ENCODE measurements around the gene CNST.
A peak's percentile ranks its signal among the peaks of the same experiment; 100 is the strongest.
"Not testable (repeated sequence)": the region's sequence is repeated elsewhere in the genome, so short reads cannot be mapped to it uniquely, and the experiment has no call there.

Gene CNST

GRCh38 chr1:246583448-246584185 lies 17.4 kb downstream of the CNST start:
- DNase-seq = no peak

DNA sequence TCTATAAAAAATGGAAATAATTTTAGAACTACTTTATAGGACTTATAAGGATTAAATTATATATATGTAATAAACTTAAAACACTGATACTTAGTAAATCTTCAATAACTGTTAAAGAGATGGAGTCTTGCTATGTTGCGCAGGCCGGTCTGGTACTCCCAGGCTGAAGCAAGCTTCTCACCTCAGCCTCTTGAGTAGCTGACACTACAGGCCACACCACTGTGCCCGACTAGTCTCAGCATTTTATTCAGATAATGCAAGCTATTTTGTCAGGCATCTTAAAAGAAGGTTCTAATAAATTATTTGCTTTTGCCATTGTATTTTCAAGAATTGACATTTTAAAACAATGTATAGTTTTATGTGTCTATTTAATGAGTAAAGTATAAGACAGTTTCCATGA lies 20.8 kb downstream of the CNST start:
- no peak for DNase-seq

- no peak for DNase-seq
These were observed 21.4 kb downstream of the CNST start for GRCh38 chr1:246587606-246588005.

DNA sequence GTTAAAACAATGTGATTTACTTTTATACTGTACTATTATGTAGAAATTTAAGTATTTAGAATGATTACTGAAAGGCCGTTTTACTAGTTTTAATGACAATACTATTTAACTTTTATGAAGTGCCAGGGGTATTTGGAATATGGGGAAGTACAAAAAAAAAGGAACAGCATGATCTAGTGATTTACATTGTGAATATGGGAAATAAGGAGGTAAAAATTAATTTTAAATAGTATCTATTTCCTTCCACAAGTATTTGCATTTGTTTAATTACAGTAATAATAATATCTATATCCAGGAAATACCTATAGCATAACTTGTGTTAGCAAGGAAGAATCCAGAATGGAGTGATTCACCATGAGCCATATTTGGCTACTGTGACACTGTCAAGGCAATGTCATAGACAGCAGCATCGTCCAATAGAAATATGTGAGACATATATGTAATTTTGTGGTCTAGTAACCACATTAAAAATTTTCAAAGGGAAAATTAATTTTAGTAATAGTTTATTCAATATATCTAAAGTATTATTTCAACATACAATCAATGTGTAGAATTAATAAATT lies 22.0 kb downstream of the CNST start:
- DNase-seq = no peak

DNA sequence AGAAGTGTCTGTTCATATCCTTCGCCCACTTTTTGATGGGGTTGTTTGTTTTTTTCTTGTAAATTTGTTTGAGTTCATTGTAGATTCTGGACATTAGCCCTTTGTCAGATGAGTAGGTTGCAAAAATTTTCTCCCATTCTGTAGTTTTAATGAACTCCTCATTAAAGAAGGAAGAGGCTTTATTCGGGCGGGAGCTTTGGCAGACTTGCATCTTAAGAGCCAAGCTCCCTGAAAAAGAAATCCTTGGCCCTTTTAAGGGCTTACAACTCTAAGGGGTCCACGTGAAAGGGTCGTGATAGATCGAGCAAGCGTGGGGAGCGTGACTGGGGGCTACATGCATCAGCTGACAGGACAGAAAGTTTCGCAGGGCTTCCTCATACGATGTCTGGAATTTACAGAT lies 23.7 kb downstream of the CNST start:
- DNase-seq = not testable (repeated sequence)

GRCh38 chr1:246591047-246591446 lies 24.8 kb downstream of the CNST start:
- no peak for DNase-seq

GRCh38 chr1:246591504-246591903 lies 25.2 kb downstream of the CNST start:
- no peak for DNase-seq

DNA sequence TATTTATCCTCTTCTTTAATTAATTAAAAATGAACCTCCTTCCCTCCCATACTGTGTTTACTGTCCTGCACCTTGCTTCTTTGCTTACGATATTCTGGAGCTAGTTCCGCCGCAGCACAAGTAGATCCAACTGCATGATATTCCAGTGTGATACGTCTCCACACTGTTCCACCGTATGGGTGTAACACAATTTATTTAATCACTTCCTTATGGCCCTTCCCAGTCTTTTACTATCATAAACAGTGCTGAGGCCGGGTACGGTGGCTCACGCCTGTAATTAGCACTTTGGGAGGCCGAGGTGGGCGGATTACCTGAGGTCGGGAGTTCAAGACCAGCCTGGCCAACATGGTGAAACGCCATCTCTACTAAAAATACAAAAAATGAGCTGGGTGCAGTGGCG lies 25.7 kb downstream of the CNST start:
- DNase-seq = no peak

DNA sequence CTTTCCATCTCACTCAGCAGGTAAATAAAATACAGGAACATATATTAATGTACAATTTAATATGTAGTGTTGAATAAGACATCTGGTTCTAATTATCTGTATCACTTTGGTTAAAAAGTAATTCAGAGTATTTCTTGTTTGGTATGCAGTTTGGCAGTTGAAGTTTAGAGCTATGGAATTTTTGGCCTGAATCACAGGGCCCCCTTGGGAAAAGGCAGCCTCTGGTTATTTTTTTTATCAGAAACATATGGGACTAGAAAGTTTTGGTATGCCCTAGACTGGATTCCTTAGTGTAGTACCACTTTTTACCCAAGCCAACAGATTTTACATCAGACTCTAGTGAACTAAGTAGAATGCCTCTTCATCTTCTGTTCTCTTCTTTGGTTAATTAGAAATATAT lies 26.4 kb downstream of the CNST start:
- DNase-seq = no peak

DNA sequence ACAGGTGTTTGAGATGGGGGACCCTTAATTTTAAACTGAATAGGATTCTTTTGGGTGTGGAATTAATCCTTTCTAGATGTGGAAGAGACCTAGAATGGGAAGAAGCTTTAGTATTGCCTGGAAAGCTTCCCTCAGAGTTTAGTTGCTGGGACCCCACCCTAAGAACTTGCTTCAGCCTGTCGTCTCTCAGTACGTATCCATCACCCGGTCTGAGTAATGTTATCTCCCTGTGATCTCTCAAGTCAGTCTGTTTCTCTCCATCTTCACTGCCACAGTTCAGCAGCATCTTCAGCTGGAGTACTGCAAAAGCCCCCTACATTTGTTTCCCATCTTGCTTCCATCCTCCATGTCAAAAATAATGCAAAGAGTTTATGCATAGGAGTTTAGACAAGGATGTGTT lies 28.9 kb downstream of the CNST start:
- DNase-seq = no peak

DNA sequence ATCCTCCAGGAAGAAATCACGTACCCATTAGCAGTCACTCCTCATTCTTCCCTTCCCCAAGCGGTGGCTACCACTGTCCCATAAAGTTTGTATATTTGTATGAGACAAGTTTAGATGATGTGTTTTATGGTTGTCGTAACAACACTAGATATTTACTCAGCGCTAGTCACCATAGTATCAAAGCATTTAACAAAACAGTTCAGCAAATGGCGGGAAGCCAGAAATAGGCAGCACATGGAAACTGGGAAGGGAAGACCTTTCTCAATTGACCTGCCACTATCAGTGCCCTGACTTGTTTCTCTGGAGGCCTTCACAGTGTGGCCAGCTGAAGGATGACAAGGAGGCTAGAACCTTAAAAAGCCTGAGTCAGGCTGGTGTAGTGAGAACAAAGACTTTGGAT lies 31.1 kb downstream of the CNST start:
- no peak for DNase-seq

- no peak for DNase-seq
These were observed 31.7 kb downstream of the CNST start for GRCh38 chr1:246597971-246598370.

- DNase-seq = no peak
These were observed 33.1 kb downstream of the CNST start for GRCh38 chr1:246599315-246599714.

- DNase-seq = no peak
These were observed 34.3 kb downstream of the CNST start for GRCh38 chr1:246600579-246600978.

DNA sequence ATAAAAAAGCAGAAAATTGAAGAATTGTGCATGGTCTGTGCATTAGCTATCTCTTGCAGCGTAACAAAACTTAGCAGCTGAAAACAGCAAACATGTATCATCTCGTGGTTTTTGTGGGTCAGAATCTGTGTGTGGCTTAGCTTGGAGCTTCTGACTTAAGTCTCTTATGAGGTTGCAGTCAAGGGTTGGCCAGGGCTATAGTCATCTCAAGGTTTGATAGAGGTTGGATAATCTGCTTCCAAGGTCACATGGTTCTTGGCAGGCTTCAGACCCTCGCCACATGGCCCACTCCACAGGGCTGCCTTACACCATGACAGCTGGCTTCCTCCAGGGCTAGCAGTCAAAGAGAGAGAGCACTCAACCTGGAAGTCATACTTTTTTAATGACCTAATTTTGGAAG lies 35.9 kb downstream of the CNST start:
- DNase-seq = peak; percentile 12

DNA sequence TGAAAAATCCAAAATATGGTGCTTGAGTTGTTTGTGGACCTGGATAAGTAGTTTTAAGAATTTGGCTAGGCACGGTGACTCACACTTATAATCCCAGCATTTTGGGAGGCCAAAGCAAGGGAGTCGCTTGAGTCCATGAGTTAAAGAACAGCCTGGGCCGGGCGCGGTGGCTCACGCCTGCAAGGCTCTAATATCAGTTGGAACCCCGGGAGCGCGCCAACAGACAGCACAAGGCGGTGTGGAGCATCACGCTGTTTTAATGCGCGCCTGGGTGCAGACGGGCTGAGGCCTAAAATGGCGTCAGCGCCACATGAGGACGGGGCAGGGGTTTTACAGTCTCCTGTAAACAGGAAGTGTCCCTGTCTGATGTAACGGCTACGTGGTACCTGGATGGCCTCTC lies 39.0 kb downstream of the CNST start:
- DNase-seq = not testable (repeated sequence)

GRCh38 chr1:246607462-246607861 lies 41.2 kb downstream of the CNST start:
- no peak for DNase-seq

DNA sequence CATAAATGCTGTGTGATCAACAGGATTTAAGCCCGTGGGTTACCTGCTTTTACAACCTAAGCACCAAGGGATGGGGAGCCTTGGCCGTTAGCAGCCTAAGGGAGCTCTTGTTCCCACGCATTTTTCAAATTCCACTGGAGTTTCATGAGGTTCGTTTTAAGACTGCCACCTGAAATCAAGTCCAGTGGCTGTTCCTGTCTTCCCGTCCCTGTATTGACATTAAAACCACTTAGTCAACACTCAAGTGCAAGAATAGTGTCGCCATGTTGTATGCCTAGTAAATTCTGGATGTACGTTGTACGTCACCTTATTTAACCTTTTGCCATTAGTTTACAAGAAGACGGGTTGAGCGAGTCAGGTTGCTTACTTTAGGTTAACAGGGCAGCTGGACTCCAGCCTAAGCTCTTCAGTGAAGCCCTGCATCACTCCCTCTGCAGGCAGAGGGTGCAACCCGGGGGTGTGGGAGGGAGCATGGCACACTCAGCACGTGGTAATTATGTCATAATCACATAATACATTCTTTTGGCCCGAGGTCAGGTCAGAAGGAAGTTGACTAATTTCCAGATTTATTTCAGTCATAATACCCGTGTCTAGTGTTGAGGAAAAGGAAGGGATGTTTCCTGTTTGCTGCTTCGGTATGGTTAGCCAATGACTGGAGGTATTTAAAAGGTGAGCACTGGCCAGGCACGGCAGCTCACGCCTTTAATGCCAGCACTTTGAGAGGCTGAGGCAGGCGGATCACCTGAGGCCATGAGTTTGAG lies 42.5 kb downstream of the CNST start:
- peak; percentile 12 for DNase-seq

DNA sequence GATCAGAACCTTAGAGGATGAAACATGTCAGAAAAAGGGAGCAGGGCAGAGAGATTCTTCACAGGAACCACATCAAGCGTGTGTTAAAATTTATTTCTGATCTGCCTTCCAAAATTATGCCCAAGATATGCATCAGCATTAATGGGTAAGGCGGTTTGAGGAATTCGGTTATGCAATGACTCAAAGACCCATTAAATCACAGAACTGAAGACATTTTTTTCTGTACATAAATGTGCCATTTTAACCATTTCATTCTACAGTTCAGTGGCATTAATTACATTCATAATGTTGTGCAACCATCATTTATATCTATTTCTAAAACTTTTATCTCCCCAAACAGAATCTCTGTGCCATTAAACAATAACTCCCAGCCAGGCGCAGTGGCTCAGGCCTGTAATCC lies 43.4 kb downstream of the CNST start:
- DNase-seq = no peak

GRCh38 chr1:246613096-246613758 lies 47.0 kb downstream of the CNST start:
- no peak for DNase-seq

- DNase-seq = no peak
These were observed 50.9 kb downstream of the CNST start for GRCh38 chr1:246617156-246617555.

DNA sequence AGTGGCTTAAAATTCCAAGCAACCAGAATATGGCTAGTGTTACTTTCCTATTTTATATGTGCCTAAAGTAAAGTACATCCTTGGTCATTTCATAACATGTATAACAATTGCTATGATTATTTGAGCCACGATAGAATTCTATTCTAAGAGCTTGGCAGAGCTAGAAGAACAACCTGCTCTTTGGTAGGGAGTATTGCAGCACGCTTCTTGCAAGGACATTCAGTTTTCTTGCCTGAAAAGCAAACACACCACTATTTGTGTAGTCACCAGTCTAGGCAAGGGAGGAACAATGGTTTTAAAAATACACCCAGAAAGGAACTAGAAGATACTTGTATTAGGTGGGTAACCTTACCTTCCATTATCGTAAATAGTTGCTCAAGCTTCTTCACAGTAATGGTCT lies 51.5 kb downstream of the CNST start:
- no peak for DNase-seq

DNA sequence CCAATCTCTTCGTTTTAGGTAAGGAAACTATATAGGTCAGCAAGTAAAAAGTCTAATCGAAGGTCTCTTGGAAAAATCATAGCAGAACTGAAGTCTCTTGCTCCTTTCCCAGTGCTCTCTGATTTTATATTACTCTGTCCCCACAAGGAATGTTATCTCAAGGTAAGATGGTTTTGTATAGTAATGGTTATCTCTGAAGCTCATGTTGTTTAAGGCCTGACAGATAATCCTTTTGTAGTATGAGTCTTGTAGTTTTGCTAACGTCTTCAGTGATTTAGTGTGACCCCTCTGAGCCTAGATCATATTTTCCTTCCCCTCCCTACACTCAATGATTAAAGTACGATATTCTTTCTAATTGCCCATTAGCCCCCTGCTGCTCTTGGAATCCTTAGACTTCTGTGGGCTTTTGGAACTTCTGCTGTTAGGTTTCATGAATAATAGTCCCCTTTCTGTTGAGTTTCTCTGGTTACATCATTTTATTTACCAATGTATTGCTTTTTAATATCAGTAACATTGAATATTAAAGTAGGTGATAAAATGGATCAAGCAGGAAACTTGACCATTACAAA lies 52.1 kb downstream of the CNST start:
- no peak for DNase-seq
